22Rv1 (cell line): ENCODE results near the gene GTF2B.

Experiments
- ZFX ChIP-seq: fragments of 450-650 bp; IDR thresholded peaks from 2 replicates; pipeline ENCODE4 v1.6.1; 2017; ENCODE audit warnings: antibody characterized with exemption, borderline replicate concordance
- TF ChIP-seq, protein P1 (sequence below): fragments of 450-650 bp; IDR thresholded peaks from 2 replicates; pipeline ENCODE4 v1.5.1; 2017; ENCODE audit warnings: mild to moderate bottlenecking

- TF ChIP-seq, protein P1, sequence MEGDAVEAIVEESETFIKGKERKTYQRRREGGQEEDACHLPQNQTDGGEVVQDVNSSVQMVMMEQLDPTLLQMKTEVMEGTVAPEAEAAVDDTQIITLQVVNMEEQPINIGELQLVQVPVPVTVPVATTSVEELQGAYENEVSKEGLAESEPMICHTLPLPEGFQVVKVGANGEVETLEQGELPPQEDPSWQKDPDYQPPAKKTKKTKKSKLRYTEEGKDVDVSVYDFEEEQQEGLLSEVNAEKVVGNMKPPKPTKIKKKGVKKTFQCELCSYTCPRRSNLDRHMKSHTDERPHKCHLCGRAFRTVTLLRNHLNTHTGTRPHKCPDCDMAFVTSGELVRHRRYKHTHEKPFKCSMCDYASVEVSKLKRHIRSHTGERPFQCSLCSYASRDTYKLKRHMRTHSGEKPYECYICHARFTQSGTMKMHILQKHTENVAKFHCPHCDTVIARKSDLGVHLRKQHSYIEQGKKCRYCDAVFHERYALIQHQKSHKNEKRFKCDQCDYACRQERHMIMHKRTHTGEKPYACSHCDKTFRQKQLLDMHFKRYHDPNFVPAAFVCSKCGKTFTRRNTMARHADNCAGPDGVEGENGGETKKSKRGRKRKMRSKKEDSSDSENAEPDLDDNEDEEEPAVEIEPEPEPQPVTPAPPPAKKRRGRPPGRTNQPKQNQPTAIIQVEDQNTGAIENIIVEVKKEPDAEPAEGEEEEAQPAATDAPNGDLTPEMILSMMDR, result no peak
- no peak for TF ChIP-seq ZFX
These were observed 12.6 kb downstream of the GTF2B start for GRCh38 chr1:88878731-88879130.
